Measurements from ENCODE around the gene FBXO34. TPM values are rescaled to one million over a fixed set of nuclear protein-coding genes. Genes with fewer than 3 reads are reported as not detected.

Gene FBXO34, protein sequence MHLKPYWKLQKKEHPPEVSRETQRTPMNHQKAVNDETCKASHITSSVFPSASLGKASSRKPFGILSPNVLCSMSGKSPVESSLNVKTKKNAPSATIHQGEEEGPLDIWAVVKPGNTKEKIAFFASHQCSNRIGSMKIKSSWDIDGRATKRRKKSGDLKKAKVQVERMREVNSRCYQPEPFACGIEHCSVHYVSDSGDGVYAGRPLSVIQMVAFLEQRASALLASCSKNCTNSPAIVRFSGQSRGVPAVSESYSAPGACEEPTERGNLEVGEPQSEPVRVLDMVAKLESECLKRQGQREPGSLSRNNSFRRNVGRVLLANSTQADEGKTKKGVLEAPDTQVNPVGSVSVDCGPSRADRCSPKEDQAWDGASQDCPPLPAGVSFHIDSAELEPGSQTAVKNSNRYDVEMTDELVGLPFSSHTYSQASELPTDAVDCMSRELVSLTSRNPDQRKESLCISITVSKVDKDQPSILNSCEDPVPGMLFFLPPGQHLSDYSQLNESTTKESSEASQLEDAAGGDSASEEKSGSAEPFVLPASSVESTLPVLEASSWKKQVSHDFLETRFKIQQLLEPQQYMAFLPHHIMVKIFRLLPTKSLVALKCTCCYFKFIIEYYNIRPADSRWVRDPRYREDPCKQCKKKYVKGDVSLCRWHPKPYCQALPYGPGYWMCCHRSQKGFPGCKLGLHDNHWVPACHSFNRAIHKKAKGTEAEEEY
- 23.7 and 26.8 TPM in 2 replicates for total RNA-seq

GRCh38 chr14:55270832-55271571 is at the start of gene FBXO34:
TSS of gene FBXO34 (plus strand) at chr14:55271421. CDS start at chr14:55350391, 78,970 bp downstream.

Other genes with a start within 250 kb of the FBXO34 start
- gene WDHD1, start 244.3 kb upstream of the FBXO34 start, total RNA-seq, result 15.5 and 28.2 TPM in 2 replicates
- gene SOCS4, start 244.2 kb upstream of the FBXO34 start, total RNA-seq, result 14.1 and 20.1 TPM in 2 replicates
- 14.4 and 16.9 TPM in 2 replicates for gene MAPK1IP1L, start 219.8 kb upstream of the FBXO34 start, total RNA-seq
- 116 and 124 TPM in 2 replicates for gene LGALS3, start 142.2 kb upstream of the FBXO34 start, total RNA-seq
- gene DLGAP5, start 79.8 kb upstream of the FBXO34 start, total RNA-seq, result 7.0 and 53.7 TPM in 2 replicates
- gene ATG14, start 140.4 kb downstream of the FBXO34 start, total RNA-seq, result 9.0 and 21.4 TPM in 2 replicates
- gene TBPL2, start 169.2 kb downstream of the FBXO34 start, total RNA-seq, result not detected in 2 replicates

Data from regular cardiac myocyte (primary cell).